Right atrium auricular region (tissue), 2 donors: ENCODE measurements around the gene APOL5. TPM values are rescaled to one million over a fixed set of nuclear protein-coding genes. Genes with fewer than 3 reads are reported as not detected.
"Not testable (repeated sequence)": the region's sequence is repeated elsewhere in the genome, so short reads cannot be mapped to it uniquely, and the experiment has no call there.

Source experiments
- DNase-seq: peaks from one replicate; pipeline ENCODE4 v3.0.0-alpha.2; 2019; ENCODE audit warnings: low spot score
- H3K27ac ChIP-seq, 2 donors: fragments of 200-600 bp; sonication (generic); 1 replicate in 1 of 2; 2 replicates in 1 of 2; pipeline ENCODE4 v1.5.1; 2016 to 2019
- H3K27me3 ChIP-seq, 2 donors: fragments of 200-600 bp; sonication (generic); one replicate each; pipeline versions ENCODE4 v1.5.1 to v1.6.0; 2017 to 2019
- H3K36me3 ChIP-seq: fragments of 200-600 bp; sonication (generic); one replicate; pipeline ENCODE4 v1.5.1; 2016
- H3K4me1 ChIP-seq, 2 donors: fragments of 200-600 bp; sonication (generic); one replicate each; pipeline versions ENCODE4 v1.5.1 to v1.6.0; 2017 to 2019
- H3K4me3 ChIP-seq, 2 donors: fragments of 200-600 bp; sonication (generic); 1 replicate in 1 of 2; 2 replicates in 1 of 2; pipeline ENCODE4 v1.5.1; 2017 to 2019; ENCODE audit warnings: mild to moderate bottlenecking in 1 of 2, moderate library complexity in 1 of 2
- H3K9me3 ChIP-seq, 2 donors: fragments of 200-600 bp; sonication (generic); one replicate each; pipeline ENCODE4 v1.5.1; 2019
- CTCF ChIP-seq, 2 donors: fragments of 200-600 bp; sonication (generic); IDR thresholded peaks; one replicate each; pipeline ENCODE4 v1.5.1; 2019; ENCODE audit warnings: antibody characterized with exemption in 2 of 2
- total RNA-seq, 2 donors: library from RNA; depleted of rRNA; stranded (reverse); fragments of >200 nt; gene quantifications; one replicate each; pipeline ENCODE4 v1.1.0, GENCODE V29; 2016

APOL5 gene
- total RNA-seq, 2 donors from 2014 or later, result 0.74 TPM; not detected in 1

- H3K36me3 ChIP-seq, result peaks cover 10% of the 10 kb centered on the region
- no peak overlapping the region for H3K27ac ChIP-seq
- no peaks in the 10 kb centered on the region for H3K27me3 ChIP-seq
- H3K9me3 ChIP-seq, result no peaks in the 10 kb centered on the region
- no peak for DNase-seq
- H3K4me3 ChIP-seq, result no peak overlapping the region
- TF ChIP-seq CTCF (IDR thresholded peaks at IDR 0.05), result no peak
- H3K4me1 ChIP-seq, result peaks cover 0 to under 1% of the 10 kb centered on the region in 2 donors
These were observed 16.3 kb downstream of the APOL5 start for GRCh38 chr22:35733791-35734516.

GRCh38 chr22:35734517-35734827 is 16.8 kb downstream of the APOL5 start:
- TF ChIP-seq CTCF (IDR thresholded peaks at IDR 0.05), result no peak
- no peaks in the 10 kb centered on the region for H3K9me3 ChIP-seq
- no peaks in the 10 kb centered on the region for H3K27me3 ChIP-seq
- no peak overlapping the region for H3K4me3 ChIP-seq
- H3K36me3 ChIP-seq, result peaks cover 10% of the 10 kb centered on the region
- peaks cover 0 to 6% of the 10 kb centered on the region in 2 donors for H3K4me1 ChIP-seq
- no peak for DNase-seq
- H3K27ac ChIP-seq, result no peak overlapping the region

- DNase-seq, result no peak
- H3K9me3 ChIP-seq, result no peaks in the 10 kb centered on the region
- H3K27me3 ChIP-seq, result no peaks in the 10 kb centered on the region
- H3K36me3 ChIP-seq, result peaks cover 10% of the 10 kb centered on the region
- TF ChIP-seq CTCF (IDR thresholded peaks at IDR 0.05), result no peak
- H3K4me1 ChIP-seq, result peaks cover 0 to 10% of the 10 kb centered on the region in 2 donors
- H3K4me3 ChIP-seq, result no peak overlapping the region
- no peak overlapping the region for H3K27ac ChIP-seq
These were observed 17.9 kb downstream of the APOL5 start for GRCh38 chr22:35735542-35735941.

- DNase-seq, result no peak
These were observed 18.5 kb downstream of the APOL5 start for GRCh38 chr22:35736166-35736565.

GRCh38 chr22:35736701-35737100 is 19.0 kb downstream of the APOL5 start:
- Histone ChIP-seq H3K27me3 (no peaks in the 10 kb centered on the region), H3K36me3 (peaks cover 10% of the 10 kb centered on the region), H3K9me3 (no peaks in the 10 kb centered on the region), H3K4me3 (no peak overlapping the region), H3K27ac (no peak overlapping the region), H3K4me1 (peaks cover 0 to 10% of the 10 kb centered on the region in 2 donors)
- TF ChIP-seq CTCF (IDR thresholded peaks at IDR 0.05), result no peak
- DNase-seq, result no peak

More at GRCh38 chr22:35736166-35736565, 18.5 kb downstream of the APOL5 start:
- no peaks in the 10 kb centered on the region for H3K9me3 ChIP-seq
- H3K4me3 ChIP-seq, result no peak overlapping the region
- TF ChIP-seq CTCF (IDR thresholded peaks at IDR 0.05), result no peak
- H3K36me3 ChIP-seq, result peaks cover 10% of the 10 kb centered on the region
- peaks cover 0 to 10% of the 10 kb centered on the region in 2 donors for H3K4me1 ChIP-seq
- no peak overlapping the region for H3K27ac ChIP-seq
- no peaks in the 10 kb centered on the region for H3K27me3 ChIP-seq

GRCh38 chr22:35737886-35738285 is 20.2 kb downstream of the APOL5 start:
- H3K27ac ChIP-seq, H3K9me3 ChIP-seq, H3K4me3 ChIP-seq, DNase-seq, H3K27me3 ChIP-seq, H3K36me3 ChIP-seq: not testable (repeated sequence)
- H3K4me1 ChIP-seq, result peaks cover 0 to 20% of the 10 kb centered on the region in 2 donors
